Right lobe of liver (tissue), 6 donors: Measurements from ENCODE around the gene PTBP3. TPM values are rescaled to one million over a fixed set of nuclear protein-coding genes. Genes with fewer than 3 reads are reported as not detected.
"Not testable (repeated sequence)": the region's sequence is repeated elsewhere in the genome, so short reads cannot be mapped to it uniquely, and the experiment has no call there.

Experiments
- ATAC-seq, 4 donors: fragments of 200-7000 bp; cut with Tn5 transposase; one replicate each; pipeline ENCODE4 v1.9.1; 2020; ENCODE audit warnings: mild to moderate bottlenecking in 4 of 4, moderate library complexity in 4 of 4
- DNase-seq, 3 donors: peaks; one replicate each; pipeline ENCODE4 v3.0.0-alpha.2; 2020
- H3K27ac ChIP-seq, 3 donors: fragments of 200-600 bp; one replicate each; pipeline ENCODE4 v1.8.0; 2022
- H3K27me3 ChIP-seq, 2 donors: fragments of 200-600 bp; one replicate each; pipeline ENCODE4 v1.8.0; 2022
- H3K36me3 ChIP-seq, 4 donors: fragments of 200-600 bp; sonication (generic) in 1 of 4; one replicate each; pipeline versions ENCODE4 v1.5.1 to v1.8.0; 2017 to 2022; ENCODE audit warnings: control low read depth in 1 of 4
- H3K4me1 ChIP-seq, 4 donors: fragments of 200-600 bp; sonication (generic) in 1 of 4; one replicate each; pipeline versions ENCODE4 v1.5.1 to v1.8.0; 2017 to 2022; ENCODE audit warnings: control low read depth in 1 of 4
- H3K4me3 ChIP-seq, 3 donors: fragments of 200-600 bp; one replicate each; pipeline ENCODE4 v1.8.0; 2022
- H3K9me3 ChIP-seq, 4 donors: fragments of 200-600 bp; sonication (generic) in 1 of 4; one replicate each; pipeline versions ENCODE4 v1.5.1 to v1.8.0; 2017 to 2022; ENCODE audit warnings: control low read depth in 1 of 4
- POLR2A ChIP-seq: fragments of 450-650 bp; IDR thresholded peaks from one replicate; pipeline ENCODE4 v1.6.1; 2017; ENCODE audit warnings: antibody characterized with exemption, mild to moderate bottlenecking
- WGBS: methylation state at CpG from one replicate; pipeline ENCODE4 v1.1.6; 2018; ENCODE audit warnings: low coverage, low lambda C conversion rate; ENCODE audit not compliant: insufficient coverage; ENCODE audit errors: missing lambda C conversion rate; 5-methylcytosine and 5-hydroxymethylcytosine counted together
- intact Hi-C, 2 donors: fragments of 100-400 bp; cut with DNase I; formaldehyde crosslinking; loops; one replicate each; pipeline versions ENCODE4 v1.11.2 to v1.14.1; 2022
- total RNA-seq, 6 experiments: library from RNA; depleted of rRNA in 2 of 6; stranded (reverse); fragments of >200 nt in 2 of 6; fragmentation: NEBNext Ultra II Directional in 3 of 6; extraction: Animal tissue kit (Norgen Biotek cat#: 25700) in 3 of 6; gene quantifications; one replicate each; pipeline versions ENCODE4 v1.1.0 to v1.2.4, GENCODE V29; 2016 to 2023
- TF ChIP-seq, protein P1 (sequence below), 4 donors: fragments of 200-600 bp in 3 of 4; fragments of 450-650 bp in 1 of 4; IDR thresholded peaks; one replicate each; pipeline versions ENCODE4 v1.5.1 to v1.8.0; 2016 to 2022; ENCODE audit warnings: antibody characterized with exemption in 4 of 4, mild to moderate bottlenecking in 2 of 4
- donor health status: DM: no; HTN: yes; CAD: no.
- donor health status: DM: no; HTN: no; CAD: no.
- donor health status: DM: no; HTN: no; CAD: no.
- donor health status: DM: no; HTN: yes; CAD: no.
- donor health status: DM: no; HTN: yes; CAD: no.

The PTBP3 gene
- total RNA-seq, 6 experiments from 2014 or later, result 16.3 to 29.9 (median 19.3) TPM

GRCh38 chr9:112274600-112274999, 58.8 kb downstream of the PTBP3 start:
- DNase-seq (no peak), ATAC-seq (no peak)
- H3K9me3 ChIP-seq, result no peaks in the 10 kb centered on the region
- H3K4me1 ChIP-seq, result no peaks in the 10 kb centered on the region
- 93% methylated on average over 1 of the region's 1 CpG for WGBS
- no peak overlapping the region for H3K27ac ChIP-seq
- intact Hi-C loops, result no loop called here
- H3K27me3 ChIP-seq, result no peaks in the 10 kb centered on the region
- no peaks in the 10 kb centered on the region for H3K36me3 ChIP-seq
- H3K4me3 ChIP-seq, result no peak overlapping the region
- TF ChIP-seq, protein P1, sequence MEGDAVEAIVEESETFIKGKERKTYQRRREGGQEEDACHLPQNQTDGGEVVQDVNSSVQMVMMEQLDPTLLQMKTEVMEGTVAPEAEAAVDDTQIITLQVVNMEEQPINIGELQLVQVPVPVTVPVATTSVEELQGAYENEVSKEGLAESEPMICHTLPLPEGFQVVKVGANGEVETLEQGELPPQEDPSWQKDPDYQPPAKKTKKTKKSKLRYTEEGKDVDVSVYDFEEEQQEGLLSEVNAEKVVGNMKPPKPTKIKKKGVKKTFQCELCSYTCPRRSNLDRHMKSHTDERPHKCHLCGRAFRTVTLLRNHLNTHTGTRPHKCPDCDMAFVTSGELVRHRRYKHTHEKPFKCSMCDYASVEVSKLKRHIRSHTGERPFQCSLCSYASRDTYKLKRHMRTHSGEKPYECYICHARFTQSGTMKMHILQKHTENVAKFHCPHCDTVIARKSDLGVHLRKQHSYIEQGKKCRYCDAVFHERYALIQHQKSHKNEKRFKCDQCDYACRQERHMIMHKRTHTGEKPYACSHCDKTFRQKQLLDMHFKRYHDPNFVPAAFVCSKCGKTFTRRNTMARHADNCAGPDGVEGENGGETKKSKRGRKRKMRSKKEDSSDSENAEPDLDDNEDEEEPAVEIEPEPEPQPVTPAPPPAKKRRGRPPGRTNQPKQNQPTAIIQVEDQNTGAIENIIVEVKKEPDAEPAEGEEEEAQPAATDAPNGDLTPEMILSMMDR (IDR thresholded peaks at IDR 0.05), result no peak
- no peak for TF ChIP-seq POLR2A

GRCh38 chr9:112273876-112274275, 59.5 kb downstream of the PTBP3 start:
- no peaks in the 10 kb centered on the region for H3K9me3 ChIP-seq
- TF ChIP-seq POLR2A, result no peak
- TF ChIP-seq, protein P1 (IDR thresholded peaks at IDR 0.05), result no peak
- H3K27me3 ChIP-seq, result no peaks in the 10 kb centered on the region
- no peak for ATAC-seq
- H3K27ac ChIP-seq, result no peak overlapping the region
- H3K36me3 ChIP-seq, result no peaks in the 10 kb centered on the region
- DNase-seq, result no peak
- WGBS, result 81% methylated on average over 3 of the region's 3 CpGs
- no peaks in the 10 kb centered on the region for H3K4me1 ChIP-seq
- intact Hi-C loops, result no loop called here
- H3K4me3 ChIP-seq, result no peak overlapping the region

DNA sequence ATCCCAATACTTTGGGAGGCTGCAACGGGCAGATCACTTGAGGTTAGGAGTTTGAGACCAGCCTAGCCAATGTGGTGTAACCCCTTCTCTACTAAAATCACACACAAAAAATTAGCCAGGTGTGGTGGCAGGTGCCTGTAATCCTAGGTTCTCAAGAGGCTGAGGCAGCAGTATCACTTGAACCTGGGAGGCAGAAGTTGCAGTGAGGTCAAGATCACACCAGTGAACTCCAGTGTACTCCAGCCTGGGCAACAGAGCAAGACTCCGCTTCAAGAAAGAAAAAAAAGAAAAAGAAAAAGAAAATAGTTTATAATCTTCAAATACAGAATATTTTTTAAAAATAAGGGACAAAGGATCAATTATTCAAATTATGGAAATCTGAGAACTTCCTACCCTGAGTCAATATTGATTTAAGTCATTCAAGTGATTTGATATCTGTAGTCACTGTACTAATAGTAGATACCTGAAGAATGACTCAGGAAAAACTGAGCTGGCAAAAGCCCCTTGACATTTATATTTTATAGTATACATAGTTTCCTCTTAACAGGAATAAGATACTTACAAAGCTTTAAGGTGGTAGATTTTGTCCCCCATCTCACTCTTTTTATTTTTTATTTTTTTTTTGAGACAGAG, 61.8 kb downstream of the PTBP3 start:
- Histone ChIP-seq H3K36me3 (peaks cover 0 to 12% (median 0%) of the 10 kb centered on the region in 4 donors), H3K9me3 (no peaks in the 10 kb centered on the region), H3K27ac (no peak overlapping the region), H3K27me3 (no peaks in the 10 kb centered on the region), H3K4me3 (no peak overlapping the region), H3K4me1 (no peaks in the 10 kb centered on the region)
- DNase-seq, result no peak
- peak in 1 of 4 donors; percentile 72 for ATAC-seq
- intact Hi-C loops, result no loop called here
- WGBS, result 100% methylated on average over 2 of the region's 2 CpGs
- TF ChIP-seq, protein P1 (IDR thresholded peaks at IDR 0.05), result no peak

DNA sequence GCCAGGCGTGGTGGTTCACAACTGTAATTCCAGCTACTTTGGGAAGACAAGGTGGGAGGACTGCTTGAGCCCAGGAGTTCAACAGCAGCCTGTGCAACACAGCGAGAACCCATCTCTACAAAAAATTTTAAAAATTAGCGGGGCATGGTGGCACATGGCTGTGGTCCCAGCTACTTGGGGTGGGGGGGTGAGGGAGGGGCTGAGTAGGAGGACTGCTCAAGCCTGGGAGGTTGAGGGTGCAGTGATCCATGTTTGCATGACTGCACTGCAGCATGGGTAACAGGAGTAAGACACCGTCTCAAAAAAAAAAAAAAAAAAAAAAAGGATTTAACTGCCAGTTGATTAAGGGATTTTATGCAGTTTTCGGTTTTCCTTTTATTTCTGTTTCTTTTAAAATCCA, 65.0 kb downstream of the PTBP3 start:
- no peak overlapping the region for H3K27ac ChIP-seq
- intact Hi-C loops, result no loop called here
- H3K36me3 ChIP-seq, result peaks cover 0 to 13% (median 0%) of the 10 kb centered on the region in 4 donors
- ATAC-seq, result no peak
- TF ChIP-seq, protein P1 (IDR thresholded peaks at IDR 0.05), result no peak
- TF ChIP-seq POLR2A, result no peak
- no peak overlapping the region for H3K4me3 ChIP-seq
- H3K27me3 ChIP-seq, result no peaks in the 10 kb centered on the region
- DNase-seq, result no peak
- H3K9me3 ChIP-seq, result no peaks in the 10 kb centered on the region
- H3K4me1 ChIP-seq, result no peaks in the 10 kb centered on the region
- 96% methylated on average over 4 of the region's 5 CpGs for WGBS

DNA sequence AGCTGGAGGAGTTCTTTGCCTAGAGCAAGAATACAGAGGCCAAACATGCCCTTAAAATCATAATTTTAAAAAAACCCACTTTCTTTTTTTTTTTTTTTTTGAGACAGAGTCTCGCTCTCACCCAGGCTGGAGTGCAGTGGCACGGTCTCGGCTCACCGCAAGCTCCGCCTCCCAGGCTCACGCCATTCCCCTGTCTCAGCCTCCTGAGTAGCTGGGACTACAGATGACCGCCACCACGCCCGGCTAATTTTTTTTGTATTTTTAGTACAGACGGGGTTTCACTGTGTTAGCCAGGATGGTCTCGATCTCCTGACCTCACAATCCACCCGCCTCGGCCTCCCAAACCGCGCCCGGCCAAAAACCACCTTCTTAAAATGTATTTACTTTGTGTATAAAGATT, 66.3 kb downstream of the PTBP3 start:
- H3K4me1 ChIP-seq, intact Hi-C loops, DNase-seq, H3K27me3 ChIP-seq, H3K27ac ChIP-seq, ATAC-seq, H3K9me3 ChIP-seq, H3K4me3 ChIP-seq: not testable (repeated sequence)
- H3K36me3 ChIP-seq, result peaks cover 0 to 13% (median 0%) of the 10 kb centered on the region in 4 donors
- 96% methylated on average over 16 of the region's 16 CpGs for WGBS
